Measurements from ENCODE around the gene CDK5. TPM values are rescaled to one million over a fixed set of nuclear protein-coding genes. Genes with fewer than 3 reads are reported as not detected.
A peak's percentile ranks its signal among the peaks of the same experiment; 100 is the strongest.

The CDK5 gene
- total and polyA plus RNA-seq, 2 donors from 2014 or later = 9.1 to 21.5 TPM

DNA sequence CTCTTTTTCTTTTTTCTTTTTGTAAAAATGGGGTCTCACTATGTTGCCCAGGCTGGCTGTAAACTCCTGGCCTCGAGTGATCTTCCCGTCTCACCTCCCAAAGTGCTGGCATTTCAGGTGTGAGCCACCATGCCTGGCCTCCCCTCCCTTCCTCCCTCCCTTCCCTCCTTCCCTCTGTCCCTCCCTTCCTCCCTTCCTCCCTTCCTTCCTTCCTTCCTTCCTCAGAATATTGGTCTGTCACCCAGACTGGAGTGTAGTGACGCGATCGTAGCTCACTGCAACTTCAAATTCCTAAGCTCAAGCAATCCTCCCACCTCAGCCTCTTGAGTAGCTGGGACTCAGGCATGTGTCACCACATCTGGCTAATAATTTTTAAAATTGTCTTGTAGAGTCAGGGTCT is 37.0 kb upstream of the CDK5 start:
- no peaks in the 10 kb centered on the region for H3K36me3 ChIP-seq (ENCODE audit: control insufficient read depth in 2 of 3, insufficient read depth in 3 of 3, low read length in 3 of 3)
- H3K9me3 ChIP-seq (ENCODE audit: control insufficient read depth in 2 of 3, insufficient read depth in 1 of 3, low read length in 3 of 3) = no peaks in the 10 kb centered on the region
- H3K4me3 ChIP-seq (ENCODE audit: low read length in 3 of 3) = no peak overlapping the region
- H3K27ac ChIP-seq (ENCODE audit: low read depth in 2 of 2, low read length in 2 of 2) = no peak overlapping the region
- FAIRE-seq = no peak
- no peak overlapping the region for H3K9ac ChIP-seq (ENCODE audit: low read length in 3 of 3)
- intact Hi-C loops (cut with DNase I) = no loop called here
- H3K4me1 ChIP-seq (ENCODE audit: control insufficient read depth in 2 of 3, insufficient read depth in 2 of 3, low read depth in 1 of 3, low read length in 3 of 3) = peaks cover 0 to 8% (median 4%) of the 10 kb centered on the region in 3 donors
- TF ChIP-seq, protein P1, sequence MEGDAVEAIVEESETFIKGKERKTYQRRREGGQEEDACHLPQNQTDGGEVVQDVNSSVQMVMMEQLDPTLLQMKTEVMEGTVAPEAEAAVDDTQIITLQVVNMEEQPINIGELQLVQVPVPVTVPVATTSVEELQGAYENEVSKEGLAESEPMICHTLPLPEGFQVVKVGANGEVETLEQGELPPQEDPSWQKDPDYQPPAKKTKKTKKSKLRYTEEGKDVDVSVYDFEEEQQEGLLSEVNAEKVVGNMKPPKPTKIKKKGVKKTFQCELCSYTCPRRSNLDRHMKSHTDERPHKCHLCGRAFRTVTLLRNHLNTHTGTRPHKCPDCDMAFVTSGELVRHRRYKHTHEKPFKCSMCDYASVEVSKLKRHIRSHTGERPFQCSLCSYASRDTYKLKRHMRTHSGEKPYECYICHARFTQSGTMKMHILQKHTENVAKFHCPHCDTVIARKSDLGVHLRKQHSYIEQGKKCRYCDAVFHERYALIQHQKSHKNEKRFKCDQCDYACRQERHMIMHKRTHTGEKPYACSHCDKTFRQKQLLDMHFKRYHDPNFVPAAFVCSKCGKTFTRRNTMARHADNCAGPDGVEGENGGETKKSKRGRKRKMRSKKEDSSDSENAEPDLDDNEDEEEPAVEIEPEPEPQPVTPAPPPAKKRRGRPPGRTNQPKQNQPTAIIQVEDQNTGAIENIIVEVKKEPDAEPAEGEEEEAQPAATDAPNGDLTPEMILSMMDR (IDR thresholded peaks at IDR 0.05; ENCODE audit: borderline replicate concordance, extremely low read depth, insufficient read depth) = no peak
- H3K27me3 ChIP-seq (ENCODE audit: control insufficient read depth, insufficient read depth, low read length) = no peaks in the 10 kb centered on the region
- no peak for DNase-seq

DNA sequence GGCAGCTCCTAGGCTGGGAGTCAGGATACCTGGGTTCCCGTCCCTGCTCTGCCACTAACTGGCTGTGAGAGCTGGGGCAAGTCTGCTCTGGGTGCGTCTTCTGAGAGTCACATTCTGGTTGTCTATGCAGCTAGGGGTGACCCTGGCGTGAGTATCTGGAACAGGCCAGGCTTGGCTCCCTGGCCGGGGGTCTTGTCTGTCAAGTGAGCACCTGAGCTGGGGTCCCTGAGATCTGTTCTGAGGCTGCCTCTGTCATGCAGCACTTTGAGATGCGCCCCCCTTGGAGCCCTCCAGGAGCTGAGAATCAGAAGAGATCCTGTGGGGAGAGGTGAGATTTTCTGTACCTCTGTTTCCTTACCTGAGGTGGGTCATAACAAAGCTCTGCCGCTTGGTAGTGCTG is 36.1 kb upstream of the CDK5 start:
- TF ChIP-seq, protein P1 (IDR thresholded peaks at IDR 0.05; ENCODE audit: borderline replicate concordance, extremely low read depth, insufficient read depth) = no peak
- H3K9me3 ChIP-seq (ENCODE audit: control insufficient read depth in 2 of 3, insufficient read depth in 1 of 3, low read length in 3 of 3) = no peaks in the 10 kb centered on the region
- H3K27me3 ChIP-seq (ENCODE audit: control insufficient read depth, insufficient read depth, low read length) = no peaks in the 10 kb centered on the region
- intact Hi-C loops (cut with DNase I) = no loop called here
- no peak overlapping the region for H3K27ac ChIP-seq (ENCODE audit: low read depth in 2 of 2, low read length in 2 of 2)
- H3K4me3 ChIP-seq (ENCODE audit: low read length in 3 of 3) = no peak overlapping the region
- H3K4me1 ChIP-seq (ENCODE audit: control insufficient read depth in 2 of 3, insufficient read depth in 2 of 3, low read depth in 1 of 3, low read length in 3 of 3) = peaks cover 0 to 11% (median 10%) of the 10 kb centered on the region in 3 donors
- FAIRE-seq (no peak), DNase-seq (peak in 1 of 5 donors; percentile 58)
- no peak overlapping the region for H3K9ac ChIP-seq (ENCODE audit: low read length in 3 of 3)
- no peaks in the 10 kb centered on the region for H3K36me3 ChIP-seq (ENCODE audit: control insufficient read depth in 2 of 3, insufficient read depth in 3 of 3, low read length in 3 of 3)

DNA sequence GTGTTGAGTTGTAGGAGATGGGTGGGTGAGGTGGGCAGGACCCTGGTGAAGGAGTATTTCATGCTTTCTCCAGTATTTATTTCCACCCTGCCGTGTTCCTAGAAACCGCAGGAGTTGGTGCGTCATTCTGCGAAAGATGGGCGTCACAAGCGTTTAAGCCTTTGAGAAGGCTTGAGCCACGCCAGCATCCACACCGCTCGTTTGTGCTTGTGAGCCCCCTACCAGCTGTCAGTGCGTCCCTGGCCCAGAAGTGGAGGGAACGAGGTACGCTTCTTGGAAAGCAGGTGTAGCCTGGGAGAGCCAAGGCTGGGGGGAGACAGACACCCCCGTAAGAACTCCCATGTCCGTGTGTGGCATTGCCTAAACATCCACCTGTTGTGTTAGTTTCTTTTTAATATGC is 34.3 kb upstream of the CDK5 start:
- TF ChIP-seq, protein P1 (IDR thresholded peaks at IDR 0.05; ENCODE audit: borderline replicate concordance, extremely low read depth, insufficient read depth) = no peak
- DNase-seq (peak in 1 of 5 donors; percentile 67), FAIRE-seq (no peak)
- Histone ChIP-seq H3K4me3 (ENCODE audit: low read length in 3 of 3) (no peak overlapping the region), H3K9ac (ENCODE audit: low read length in 3 of 3) (no peak overlapping the region), H3K36me3 (ENCODE audit: control insufficient read depth in 2 of 3, insufficient read depth in 3 of 3, low read length in 3 of 3) (no peaks in the 10 kb centered on the region), H3K27ac (ENCODE audit: low read depth in 2 of 2, low read length in 2 of 2) (no peak overlapping the region), H3K9me3 (ENCODE audit: control insufficient read depth in 2 of 3, insufficient read depth in 1 of 3, low read length in 3 of 3) (no peaks in the 10 kb centered on the region), H3K4me1 (ENCODE audit: control insufficient read depth in 2 of 3, insufficient read depth in 2 of 3, low read depth in 1 of 3, low read length in 3 of 3) (peaks cover 0 to 21% (median 20%) of the 10 kb centered on the region in 3 donors), H3K27me3 (ENCODE audit: control insufficient read depth, insufficient read depth, low read length) (no peaks in the 10 kb centered on the region)
- intact Hi-C loops (cut with DNase I) = no loop called here

GRCh38 chr7:151091431-151091830 is 33.7 kb upstream of the CDK5 start:
- Histone ChIP-seq H3K9me3 (ENCODE audit: control insufficient read depth in 2 of 3, insufficient read depth in 1 of 3, low read length in 3 of 3) (no peaks in the 10 kb centered on the region), H3K27me3 (ENCODE audit: control insufficient read depth, insufficient read depth, low read length) (no peaks in the 10 kb centered on the region), H3K9ac (ENCODE audit: low read length in 3 of 3) (no peak overlapping the region), H3K27ac (ENCODE audit: low read depth in 2 of 2, low read length in 2 of 2) (no peak overlapping the region), H3K4me1 (ENCODE audit: control insufficient read depth in 2 of 3, insufficient read depth in 2 of 3, low read depth in 1 of 3, low read length in 3 of 3) (peaks cover 0 to 21% (median 20%) of the 10 kb centered on the region in 3 donors), H3K36me3 (ENCODE audit: control insufficient read depth in 2 of 3, insufficient read depth in 3 of 3, low read length in 3 of 3) (no peaks in the 10 kb centered on the region), H3K4me3 (ENCODE audit: low read length in 3 of 3) (no peak overlapping the region)
- TF ChIP-seq, protein P1 (IDR thresholded peaks at IDR 0.05; ENCODE audit: borderline replicate concordance, extremely low read depth, insufficient read depth) = peak; percentile 16
- DNase-seq (no peak), FAIRE-seq (no peak)
- intact Hi-C loops (cut with DNase I) = no loop called here
